SH-SY5Y (cell line): ENCODE measurements around the gene CSDE1.

Source experiments
- GATA2 ChIP-seq: IDR thresholded peaks from 2 replicates; pipeline ENCODE4 v1.6.1; 2011; ENCODE audit warnings: mild to moderate bottlenecking, low read depth, low read length
- GATA3 ChIP-seq: IDR thresholded peaks from 2 replicates; pipeline ENCODE4 v1.6.1; 2011; ENCODE audit warnings: low read depth, mild to moderate bottlenecking, low read length, moderate library complexity

Gene CSDE1

DNA sequence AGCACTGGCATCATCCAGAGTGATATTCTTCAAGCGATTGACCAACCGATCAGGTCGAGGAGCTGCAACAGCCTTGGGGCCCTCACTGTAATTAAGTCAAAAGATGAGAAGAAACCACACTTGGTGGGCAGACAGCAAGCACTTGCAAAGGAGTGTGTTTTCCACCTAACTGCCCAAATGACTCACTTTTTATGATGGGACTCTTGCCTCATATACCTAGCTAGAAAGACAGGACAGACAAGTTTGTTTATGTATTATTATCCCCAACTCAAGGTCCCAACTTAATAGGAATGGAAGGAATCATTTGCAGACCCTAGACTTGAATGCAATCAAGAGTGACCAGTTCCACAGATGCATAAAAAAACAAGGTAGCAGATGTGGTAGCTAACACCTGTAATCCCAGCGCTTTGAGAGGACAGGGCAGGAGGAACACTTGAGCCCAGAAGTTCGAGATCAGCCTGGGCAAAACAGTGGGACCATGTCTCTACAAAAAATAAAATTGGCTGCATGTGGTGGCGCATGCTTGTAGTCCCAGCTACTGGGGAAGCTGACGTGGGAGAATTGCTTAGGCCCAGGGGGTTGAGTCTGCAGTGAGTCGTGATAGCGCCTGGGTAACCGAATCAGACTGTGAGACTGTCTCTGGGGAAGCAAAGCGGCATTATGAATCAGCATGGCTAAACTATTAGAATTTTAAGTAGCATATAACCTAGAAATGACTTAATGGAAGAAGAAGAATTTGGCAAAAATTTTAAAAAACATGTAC is 38.9 kb downstream of the CSDE1 start:
- TF ChIP-seq GATA2 (no peak), GATA3 (no peak)

DNA sequence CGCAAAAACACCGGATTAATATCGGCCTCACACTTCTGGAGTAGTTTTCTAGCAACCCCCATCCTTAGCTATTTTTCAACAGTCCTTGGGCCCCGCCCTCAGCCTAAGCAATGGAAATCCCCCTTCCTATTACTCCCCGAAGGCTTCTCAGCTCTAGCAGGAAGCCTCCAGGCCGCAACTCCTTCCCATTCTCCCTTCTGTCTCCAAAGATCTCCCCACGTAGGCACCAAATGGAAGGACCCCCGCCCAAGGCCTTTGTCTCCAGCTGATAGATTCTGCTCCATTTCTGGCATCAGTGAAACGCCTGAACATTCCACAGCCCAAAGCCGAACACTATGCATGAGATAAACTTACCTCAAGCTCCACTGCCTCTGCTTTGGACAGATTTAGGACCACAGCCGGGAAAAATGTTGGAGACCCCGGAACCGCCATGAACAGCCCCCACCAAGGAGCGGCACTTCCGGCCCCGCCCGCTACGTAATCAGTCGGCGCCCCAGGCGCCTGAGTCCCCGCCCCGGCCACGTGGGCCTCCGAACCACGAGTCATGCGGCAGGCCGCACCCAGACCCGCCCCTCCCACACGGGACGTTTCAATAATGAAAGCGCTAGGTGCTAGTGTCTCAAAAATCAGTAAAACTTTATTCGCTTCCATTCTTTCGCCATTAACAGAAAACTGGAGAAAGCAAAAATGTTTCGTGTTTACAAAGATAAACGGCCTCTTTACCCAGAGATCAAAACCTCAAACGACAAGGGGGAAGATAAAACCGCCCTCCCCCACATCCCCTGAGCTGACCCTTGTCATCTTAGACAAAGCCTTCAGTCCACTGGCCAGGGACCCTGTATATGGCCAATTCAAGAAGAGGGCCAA is 41.2 kb downstream of the CSDE1 start, which contains the start of gene NRAS:
Gene NRAS (minus strand): TSS at position 468 of the 867 bp plus-strand sequence. CDS start 611 bp downstream, outside the sequence.
- TF ChIP-seq GATA3 (no peak), GATA2 (no peak)

DNA sequence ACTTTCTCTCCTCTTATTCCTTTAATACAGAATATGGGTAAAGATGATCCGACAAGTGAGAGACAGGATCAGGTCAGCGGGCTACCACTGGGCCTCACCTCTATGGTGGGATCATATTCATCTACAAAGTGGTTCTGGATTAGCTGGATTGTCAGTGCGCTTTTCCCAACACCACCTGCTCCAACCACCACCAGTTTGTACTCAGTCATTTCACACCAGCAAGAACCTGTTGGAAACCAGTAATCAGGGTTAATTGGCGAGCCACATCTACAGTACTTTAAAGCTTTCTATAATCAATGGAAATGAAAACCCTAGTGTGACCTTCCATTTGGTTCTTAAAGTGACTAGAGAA is 41.9 kb downstream of the CSDE1 start:
- TF ChIP-seq GATA2: no peak
- TF ChIP-seq GATA3: no peak

DNA sequence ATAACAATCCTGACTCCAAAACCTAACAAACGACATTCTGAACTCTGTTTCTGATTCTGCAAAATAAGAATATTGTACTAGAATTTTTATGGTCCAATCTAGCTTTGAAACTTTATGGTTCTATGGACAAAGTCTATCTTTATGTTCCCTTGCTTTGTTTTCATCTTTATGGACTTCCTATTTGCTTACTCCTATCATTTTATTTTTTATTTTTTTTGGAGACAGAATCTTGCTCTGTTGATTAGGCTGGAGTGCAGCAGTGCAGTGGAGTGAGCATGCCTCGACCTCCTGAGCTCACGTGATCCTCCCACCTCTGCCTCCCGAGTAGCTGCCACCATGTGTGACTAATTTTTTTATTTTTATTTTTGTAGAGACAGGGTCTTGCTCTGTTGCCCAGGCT is 44.8 kb downstream of the CSDE1 start:
- TF ChIP-seq GATA2 (no peak), GATA3 (no peak)

DNA sequence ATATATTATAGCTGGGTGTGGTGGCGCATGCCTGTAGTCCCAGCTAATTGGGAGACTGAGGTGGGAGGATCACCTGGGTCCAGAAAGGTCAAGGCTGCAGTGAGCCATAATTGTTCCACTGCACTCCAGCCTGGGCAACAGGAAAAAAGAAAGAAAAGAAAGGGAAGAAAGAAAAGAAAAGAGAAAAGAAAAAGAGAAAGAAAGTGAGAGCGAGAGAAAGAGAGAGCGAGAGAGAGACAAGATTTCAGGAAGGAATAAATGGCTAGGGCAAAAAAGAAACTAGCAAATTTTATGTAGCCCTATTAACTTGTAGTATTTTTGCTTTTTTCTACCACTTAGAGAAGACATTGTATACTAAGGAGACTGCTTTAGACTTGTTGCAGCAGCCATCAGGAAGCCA is 47.4 kb downstream of the CSDE1 start:
- no peak for TF ChIP-seq GATA2
- no peak for TF ChIP-seq GATA3

DNA sequence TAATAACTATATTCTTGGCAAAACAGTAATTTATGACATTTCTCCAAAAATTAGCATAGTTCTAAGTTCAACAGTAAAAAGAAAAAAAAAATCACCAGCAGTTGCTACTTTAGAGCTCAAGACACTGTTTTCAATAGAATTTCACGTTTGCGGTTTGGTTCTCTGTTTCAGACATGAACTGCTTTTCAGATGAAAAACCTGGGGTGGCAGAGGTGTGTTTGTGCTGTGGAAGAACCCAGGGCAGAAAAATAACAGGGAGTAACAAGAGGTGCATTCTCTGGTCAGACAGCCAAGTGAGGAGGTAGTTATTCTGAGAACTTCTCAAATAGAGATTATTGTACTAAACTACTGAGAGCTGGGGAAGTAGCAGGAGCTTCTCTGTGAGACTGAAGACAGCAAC is 50.2 kb downstream of the CSDE1 start:
- TF ChIP-seq GATA3 (no peak), GATA2 (no peak)

DNA sequence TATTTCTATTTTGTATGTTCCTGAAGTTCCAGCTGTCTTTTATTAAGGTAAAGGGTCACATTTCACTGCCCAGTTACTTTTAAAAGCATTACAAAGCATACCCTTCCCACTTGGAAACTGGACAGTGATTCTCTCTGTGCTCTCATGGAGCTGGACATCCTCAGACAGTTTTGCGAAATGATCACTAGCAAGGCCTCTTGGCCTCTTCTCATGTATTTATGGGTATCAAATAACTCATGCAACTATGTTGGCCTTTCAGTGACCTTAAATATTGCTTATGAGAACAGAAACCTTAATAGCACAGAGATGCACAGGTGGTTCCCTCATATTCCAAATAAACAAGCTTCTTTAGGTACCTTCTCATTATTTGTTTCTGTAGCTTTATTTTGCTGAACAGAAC is 54.5 kb downstream of the CSDE1 start:
- TF ChIP-seq GATA2: no peak
- no peak for TF ChIP-seq GATA3

DNA sequence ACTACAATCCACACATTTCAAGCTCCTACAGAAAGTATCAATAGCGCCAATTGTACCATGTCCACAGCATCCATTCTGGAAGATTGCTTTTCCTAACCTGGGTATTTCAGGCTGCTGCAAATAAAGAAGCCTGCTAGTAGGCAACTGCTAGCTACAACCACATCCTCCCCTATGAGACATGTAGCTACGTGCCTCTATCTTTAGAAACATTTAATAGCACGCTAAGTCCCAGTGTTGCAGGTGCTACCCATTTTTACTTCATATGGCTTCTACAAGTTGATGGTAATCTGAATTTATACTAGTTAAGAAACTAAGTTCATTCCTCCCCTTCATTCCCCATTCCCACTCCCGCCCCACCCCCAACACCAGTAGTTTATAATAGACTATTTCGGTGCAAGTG is 55.0 kb downstream of the CSDE1 start:
- TF ChIP-seq GATA2 (no peak), GATA3 (no peak)

DNA sequence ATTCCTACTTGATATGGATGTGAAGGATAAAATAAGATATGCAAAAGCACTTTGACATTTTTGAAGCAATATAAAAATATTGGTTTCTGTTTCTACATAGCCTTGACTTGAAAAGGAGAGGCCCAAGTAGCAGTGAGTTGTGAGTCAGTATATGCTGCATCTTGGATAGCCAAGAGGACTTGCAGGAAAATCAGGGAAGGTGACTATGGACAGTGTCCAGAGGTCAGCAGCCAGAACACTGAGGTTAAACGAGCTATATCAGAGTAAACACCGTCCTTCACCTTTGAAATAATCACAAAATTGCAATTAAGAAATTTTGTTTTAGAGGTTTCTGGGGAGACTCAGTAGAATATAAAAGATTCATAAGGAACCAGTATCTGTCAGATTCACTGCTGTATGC is 55.9 kb downstream of the CSDE1 start:
- no peak for TF ChIP-seq GATA2
- no peak for TF ChIP-seq GATA3

DNA sequence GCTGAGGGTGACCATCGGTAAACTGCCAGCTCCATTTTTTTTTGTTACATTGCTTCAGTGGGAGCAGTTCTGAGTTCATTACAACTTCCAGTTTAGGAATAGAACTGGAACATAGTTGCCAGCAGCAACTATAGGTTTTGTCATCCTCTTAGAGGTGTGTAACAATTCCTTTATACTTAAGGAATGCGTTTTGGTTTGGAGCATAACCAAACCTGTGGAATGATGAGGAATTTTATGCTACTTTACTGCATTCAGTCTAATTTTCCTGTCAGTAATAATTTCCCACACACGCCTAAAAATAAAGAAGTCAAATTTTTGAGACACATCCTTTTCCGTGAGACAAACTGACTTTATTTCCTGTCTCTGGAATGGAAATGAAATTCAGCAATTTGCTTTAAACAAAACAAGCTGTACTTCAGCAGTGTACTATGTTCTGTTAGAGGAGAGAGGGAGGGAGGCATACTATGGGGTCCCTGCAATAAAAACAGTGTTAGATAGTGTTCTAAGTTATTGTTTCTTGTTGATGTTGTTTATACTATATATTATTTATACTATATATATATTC is 57.7 kb downstream of the CSDE1 start:
- TF ChIP-seq GATA3: no peak
- no peak for TF ChIP-seq GATA2

DNA sequence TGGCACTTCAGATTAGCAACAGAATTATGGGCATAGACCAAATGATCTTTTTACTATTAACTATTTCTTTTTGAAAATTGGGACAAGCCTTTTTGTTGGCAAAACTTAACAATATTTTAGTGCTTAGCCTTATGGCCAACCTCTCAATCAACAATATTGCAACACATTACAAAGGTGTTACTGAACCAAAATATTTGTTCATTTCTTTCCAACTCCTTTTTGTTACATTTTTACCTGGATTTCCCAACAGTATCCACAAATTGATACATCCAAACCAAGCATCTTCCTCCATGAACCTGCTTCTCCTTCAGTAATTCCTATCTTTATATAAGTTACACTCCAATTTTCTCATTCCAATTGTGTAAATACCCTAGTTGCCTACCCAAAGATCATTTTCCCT is 61.0 kb downstream of the CSDE1 start:
- TF ChIP-seq GATA2 (no peak), GATA3 (no peak)

DNA sequence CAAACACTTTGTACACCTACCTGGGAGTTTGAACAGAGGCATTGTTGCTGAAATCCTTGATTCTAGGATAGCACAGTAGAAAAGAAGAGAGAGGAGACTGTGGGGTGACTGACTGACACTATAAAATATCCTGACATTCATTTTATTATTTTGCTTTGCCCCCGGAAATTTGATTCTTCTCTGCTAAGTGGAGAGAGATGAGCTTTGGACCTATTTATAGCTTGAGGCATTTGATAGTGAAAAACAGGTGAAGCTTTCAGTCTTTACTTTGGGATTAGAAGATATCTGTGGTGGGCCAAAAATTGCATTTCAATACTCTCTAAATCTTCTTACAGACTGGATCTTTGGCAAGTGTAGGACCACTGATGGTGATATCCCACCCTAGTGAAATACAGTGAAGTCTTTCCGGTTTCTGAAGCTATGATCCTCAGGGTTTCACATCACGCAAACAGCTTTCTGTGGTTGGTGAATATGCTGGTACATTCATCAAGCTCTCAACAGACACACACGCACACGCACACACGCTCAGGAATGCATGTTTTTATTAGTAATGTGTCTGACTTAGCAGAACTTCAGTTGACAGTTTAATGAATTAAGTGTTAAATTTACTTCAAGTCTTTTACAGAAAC is 62.2 kb downstream of the CSDE1 start, which contains the start of gene AMPD1:
Gene AMPD1 (minus strand): TSS at position 117 of the 629 bp plus-strand sequence. CDS start 75 bp downstream, at position 42.
- TF ChIP-seq GATA2 (no peak), GATA3 (no peak)

DNA sequence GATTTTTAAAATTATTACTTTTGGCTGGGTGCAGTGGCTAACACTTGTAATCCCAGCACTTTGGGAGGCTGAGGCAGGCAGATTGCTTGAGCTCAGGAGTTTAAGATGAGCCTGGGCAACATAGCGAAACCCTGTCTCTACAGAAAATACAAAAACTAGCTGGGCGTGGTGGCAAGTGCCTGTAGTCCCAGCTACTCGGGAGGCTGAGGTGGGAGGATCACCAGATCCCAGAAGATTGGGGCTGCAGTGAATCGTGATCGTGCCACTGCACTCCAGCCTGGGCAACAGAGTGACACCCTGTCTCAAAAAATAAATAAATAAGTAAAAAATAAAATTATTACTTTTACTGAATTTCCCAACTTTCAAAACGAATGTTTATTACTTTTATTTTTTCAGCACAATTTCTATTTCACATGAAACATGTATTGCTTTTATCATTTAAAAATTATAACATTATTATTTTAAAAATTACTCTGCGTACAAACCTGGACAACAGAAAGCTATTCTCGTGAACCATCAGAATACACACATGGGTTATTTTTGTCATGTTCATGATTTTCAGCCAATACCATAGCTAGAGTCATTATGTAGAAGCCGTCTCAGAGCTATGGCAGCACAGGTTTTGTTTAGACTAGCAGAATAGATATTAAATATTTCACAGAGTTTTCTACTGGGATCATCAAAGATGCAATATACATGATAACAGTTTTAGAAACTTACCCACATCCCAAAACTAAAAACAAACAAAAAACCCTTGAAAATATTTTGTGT is 63.1 kb downstream of the CSDE1 start:
- TF ChIP-seq GATA2 (no peak), GATA3 (no peak)

DNA sequence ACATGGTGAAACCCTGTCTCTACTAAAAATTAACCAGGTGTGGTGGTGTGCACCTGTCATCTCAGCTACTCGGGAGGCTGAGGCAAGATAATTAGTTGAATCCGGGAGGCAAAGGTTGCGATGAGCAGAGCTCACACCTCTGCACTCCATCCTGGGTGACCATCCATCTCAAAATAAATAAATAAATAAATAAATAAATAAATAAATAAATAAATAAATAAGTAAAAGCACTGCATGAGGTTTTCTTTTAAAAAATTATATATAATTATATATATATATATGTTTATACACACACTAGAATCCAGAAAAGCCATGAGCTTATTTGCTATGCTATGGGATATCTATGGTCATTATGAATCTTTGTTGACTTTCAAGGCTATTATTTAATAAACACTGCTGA is 64.8 kb downstream of the CSDE1 start:
- TF ChIP-seq GATA2: no peak
- TF ChIP-seq GATA3: no peak
